ENCODE data around the gene SEC24C. TPM values are rescaled to one million over a fixed set of nuclear protein-coding genes. Genes with fewer than 3 reads are reported as not detected.

SEC24C gene
- total and polyA plus RNA-seq, 2 experiments from 2014 or later, result 46.8 to 59.4 TPM

DNA sequence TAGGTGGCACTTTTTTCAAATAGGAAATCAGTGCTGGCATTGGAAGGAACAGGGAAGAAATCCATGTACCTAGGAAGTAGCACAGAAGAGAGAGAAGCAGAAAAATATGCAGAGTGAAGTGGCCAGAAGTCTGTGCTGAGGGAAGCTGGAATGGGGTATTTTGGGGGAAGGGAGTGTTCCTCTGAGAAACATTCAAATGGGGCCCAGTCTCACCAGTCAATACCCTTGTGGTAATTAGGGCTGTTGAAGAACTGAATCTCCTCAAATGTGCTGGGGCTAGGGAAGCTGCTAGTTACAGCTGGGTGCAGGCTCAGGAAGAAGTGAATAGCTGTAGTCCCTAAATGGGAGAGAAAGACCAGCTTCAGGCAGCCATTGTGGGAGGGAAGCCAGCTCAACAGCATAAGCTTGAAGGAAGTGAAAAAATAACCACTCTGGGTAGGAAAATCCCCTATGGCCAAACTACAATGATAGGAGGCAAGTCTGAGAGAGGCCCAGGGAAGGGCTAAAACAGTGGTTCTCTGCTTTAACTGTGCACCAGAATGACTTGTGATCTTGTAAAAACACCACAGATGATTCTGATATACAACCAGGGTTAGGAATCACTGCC lies 59.6 kb downstream of the SEC24C start:
- no peak overlapping the region for H3K27ac ChIP-seq
- DNase-seq (ENCODE audit: low spot score), result no peak
- H3K36me3 ChIP-seq (replicated peaks; ENCODE audit: insufficient read depth, low read depth), result no peaks in the 10 kb centered on the region
- no peak overlapping the region for H3K4me3 ChIP-seq
- H3K4me1 ChIP-seq (ENCODE audit: insufficient read depth), result no peaks in the 10 kb centered on the region
- H3K4me2 ChIP-seq, result no peak overlapping the region
- TF ChIP-seq EZH2 (IDR thresholded peaks at IDR 0.05; ENCODE audit: borderline replicate concordance) (no peak), EZH2phosphoT487 (IDR thresholded peaks at IDR 0.05; ENCODE audit: low read depth, severe bottlenecking, unreplicated experiment) (no peak)
- TF ChIP-seq, protein P1, sequence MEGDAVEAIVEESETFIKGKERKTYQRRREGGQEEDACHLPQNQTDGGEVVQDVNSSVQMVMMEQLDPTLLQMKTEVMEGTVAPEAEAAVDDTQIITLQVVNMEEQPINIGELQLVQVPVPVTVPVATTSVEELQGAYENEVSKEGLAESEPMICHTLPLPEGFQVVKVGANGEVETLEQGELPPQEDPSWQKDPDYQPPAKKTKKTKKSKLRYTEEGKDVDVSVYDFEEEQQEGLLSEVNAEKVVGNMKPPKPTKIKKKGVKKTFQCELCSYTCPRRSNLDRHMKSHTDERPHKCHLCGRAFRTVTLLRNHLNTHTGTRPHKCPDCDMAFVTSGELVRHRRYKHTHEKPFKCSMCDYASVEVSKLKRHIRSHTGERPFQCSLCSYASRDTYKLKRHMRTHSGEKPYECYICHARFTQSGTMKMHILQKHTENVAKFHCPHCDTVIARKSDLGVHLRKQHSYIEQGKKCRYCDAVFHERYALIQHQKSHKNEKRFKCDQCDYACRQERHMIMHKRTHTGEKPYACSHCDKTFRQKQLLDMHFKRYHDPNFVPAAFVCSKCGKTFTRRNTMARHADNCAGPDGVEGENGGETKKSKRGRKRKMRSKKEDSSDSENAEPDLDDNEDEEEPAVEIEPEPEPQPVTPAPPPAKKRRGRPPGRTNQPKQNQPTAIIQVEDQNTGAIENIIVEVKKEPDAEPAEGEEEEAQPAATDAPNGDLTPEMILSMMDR (IDR thresholded peaks at IDR 0.05; ENCODE audit: poor library complexity), result no peak
- H3K9me2 ChIP-seq (replicated peaks; ENCODE audit: insufficient read depth), result no peaks in the 10 kb centered on the region
- no peaks in the 10 kb centered on the region for H3K27me3 ChIP-seq
- no peaks in the 10 kb centered on the region for H3K9me3 ChIP-seq (ENCODE audit: low read depth)
- H2AFZ ChIP-seq, result no peak overlapping the region
- no peaks in the 10 kb centered on the region for H3K79me2 ChIP-seq
- H4K20me1 ChIP-seq (ENCODE audit: insufficient read depth, poor library complexity, severe bottlenecking), result no peaks in the 10 kb centered on the region

DNA sequence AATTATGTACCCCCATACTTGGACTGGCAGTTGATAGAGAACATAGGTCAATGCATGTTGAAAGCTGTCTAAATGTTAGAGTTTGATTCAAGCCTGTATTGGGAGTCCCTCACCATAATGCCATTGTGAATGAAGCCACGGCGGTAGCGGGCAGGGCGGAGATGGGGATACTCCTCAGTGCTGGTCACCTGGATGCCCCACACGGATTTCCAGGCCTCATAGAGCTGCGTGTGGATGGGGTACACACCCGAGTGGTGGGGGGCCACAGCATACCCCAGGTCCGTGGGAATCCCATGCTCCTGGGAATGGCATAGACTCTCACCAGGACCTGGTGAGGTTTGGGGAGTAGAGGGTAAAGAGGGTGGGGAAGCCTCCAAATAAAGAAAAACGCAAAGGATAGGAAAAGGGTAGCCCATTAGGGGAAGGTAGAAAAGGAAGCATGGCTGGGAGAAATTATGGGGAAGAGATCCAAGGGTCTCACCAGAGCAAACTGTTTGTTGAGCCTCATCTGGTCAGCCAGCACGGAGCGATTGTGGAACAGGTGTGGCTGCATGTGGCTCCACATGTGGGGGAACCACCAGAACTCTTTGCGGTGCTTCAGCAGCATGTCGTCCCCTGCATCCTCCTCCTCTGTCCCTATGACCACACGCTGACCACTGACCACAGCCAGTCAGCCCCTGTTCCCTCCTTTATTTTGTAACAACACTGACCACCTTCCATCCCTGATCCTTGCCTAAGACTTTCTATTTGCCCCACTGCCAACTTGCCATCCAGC lies 62.2 kb downstream of the SEC24C start:
- H2AFZ ChIP-seq, result no peak overlapping the region
- no peak overlapping the region for H3K27ac ChIP-seq
- peaks cover 15% of the 10 kb centered on the region for H3K79me2 ChIP-seq
- H3K9me3 ChIP-seq (ENCODE audit: low read depth), result no peaks in the 10 kb centered on the region
- TF ChIP-seq EZH2phosphoT487 (IDR thresholded peaks at IDR 0.05; ENCODE audit: low read depth, severe bottlenecking, unreplicated experiment) (no peak), EZH2 (IDR thresholded peaks at IDR 0.05; ENCODE audit: borderline replicate concordance) (no peak)
- TF ChIP-seq, protein P1 (IDR thresholded peaks at IDR 0.05; ENCODE audit: poor library complexity), result no peak
- H3K4me1 ChIP-seq (ENCODE audit: insufficient read depth), result no peaks in the 10 kb centered on the region
- no peaks in the 10 kb centered on the region for H3K27me3 ChIP-seq
- no peaks in the 10 kb centered on the region for H3K36me3 ChIP-seq (replicated peaks; ENCODE audit: insufficient read depth, low read depth)
- no peak overlapping the region for H3K4me3 ChIP-seq
- no peak overlapping the region for H3K4me2 ChIP-seq
- no peak for DNase-seq (ENCODE audit: low spot score)
- 96% methylated on average over 14 of the region's 14 CpGs for WGBS (ENCODE audit: low lambda C conversion rate, missing lambda C conversion rate)
- no peaks in the 10 kb centered on the region for H3K9me2 ChIP-seq (replicated peaks; ENCODE audit: insufficient read depth)
- no peaks in the 10 kb centered on the region for H4K20me1 ChIP-seq (ENCODE audit: insufficient read depth, poor library complexity, severe bottlenecking)

DNA sequence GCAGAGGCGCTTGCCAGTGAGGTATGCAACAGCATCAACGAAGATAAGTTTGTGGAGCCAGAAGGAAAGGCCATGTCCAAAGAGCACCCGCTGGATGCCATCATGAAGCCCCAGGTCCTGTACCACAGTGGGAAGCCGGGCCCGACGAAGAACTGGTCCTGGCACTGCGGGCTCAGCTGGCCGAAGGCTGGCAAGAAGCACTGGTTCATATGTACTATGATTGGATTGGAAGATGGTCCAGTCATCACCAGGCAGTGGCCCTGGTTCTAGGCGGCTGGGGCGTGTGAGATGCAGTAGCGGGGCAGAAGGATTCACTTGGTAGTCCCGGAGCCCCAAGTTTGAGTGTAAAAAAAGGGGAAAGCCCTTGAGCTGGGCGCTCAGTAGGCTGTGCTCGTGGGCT lies 63.3 kb downstream of the SEC24C start:
- H3K36me3 ChIP-seq (replicated peaks; ENCODE audit: insufficient read depth, low read depth), result no peaks in the 10 kb centered on the region

More for the DNA sequence above, 63.3 kb downstream of the SEC24C start:
- Histone ChIP-seq H3K79me2 (peaks cover 15% of the 10 kb centered on the region), H3K4me1 (ENCODE audit: insufficient read depth) (no peaks in the 10 kb centered on the region), H3K9me3 (ENCODE audit: low read depth) (no peaks in the 10 kb centered on the region), H2AFZ (no peak overlapping the region), H3K4me2 (no peak overlapping the region), H3K27me3 (no peaks in the 10 kb centered on the region), H3K9me2 (replicated peaks; ENCODE audit: insufficient read depth) (no peaks in the 10 kb centered on the region), H3K27ac (no peak overlapping the region), H3K4me3 (no peak overlapping the region), H4K20me1 (ENCODE audit: insufficient read depth, poor library complexity, severe bottlenecking) (no peaks in the 10 kb centered on the region)
- TF ChIP-seq, protein P1 (IDR thresholded peaks at IDR 0.05; ENCODE audit: poor library complexity), result no peak
- TF ChIP-seq EZH2phosphoT487 (IDR thresholded peaks at IDR 0.05; ENCODE audit: low read depth, severe bottlenecking, unreplicated experiment) (no peak), EZH2 (IDR thresholded peaks at IDR 0.05; ENCODE audit: borderline replicate concordance) (no peak)
- no peak for DNase-seq (ENCODE audit: low spot score)
- 97% methylated on average over 14 of the region's 14 CpGs for WGBS (ENCODE audit: low lambda C conversion rate, missing lambda C conversion rate)
